ENCODE measurements around the gene PSMB7.

DNA sequence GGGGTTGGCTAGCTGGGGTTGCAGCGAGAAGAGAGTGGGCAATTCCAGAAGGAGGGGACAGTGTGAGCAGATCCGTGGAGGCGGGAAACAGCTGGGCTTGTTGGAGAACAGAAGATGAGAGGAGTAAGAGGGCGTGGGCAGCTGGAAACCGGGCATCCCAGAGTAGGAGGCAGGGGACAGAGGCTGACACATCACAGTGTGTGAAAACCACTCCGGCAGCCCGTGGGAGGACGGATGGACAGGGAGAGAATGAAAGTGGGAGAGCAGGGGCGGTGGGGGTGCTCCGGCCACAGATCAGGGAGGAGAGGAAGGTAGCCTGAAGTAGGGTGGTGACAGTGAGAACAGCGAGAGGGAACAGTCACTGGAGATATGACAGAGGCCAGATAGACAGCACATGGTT is 8.3 kb upstream of the PSMB7 start:
- no peak for TF ChIP-seq CTCF (conservative IDR thresholded peaks at IDR 0.05; ENCODE audit: low read depth, low read length)
- no peak for TF ChIP-seq EZH2 (IDR thresholded peaks at IDR 0.05; ENCODE audit: borderline replicate concordance, low read depth, low read length, poor library complexity, severe bottlenecking)
